Measurements from ENCODE around the gene SRGN.

SRGN gene

GRCh38 chr10:69080226-69080625, 7.7 kb upstream of the SRGN start:
- Histone ChIP-seq H3K9me3 (ENCODE audit: low read length) (no peaks in the 10 kb centered on the region), H3K4me3 (ENCODE audit: low read depth, low read length, poor library complexity, severe bottlenecking) (no peak overlapping the region), H3K27ac (ENCODE audit: low read depth, low read length, poor library complexity, severe bottlenecking) (no peak overlapping the region), H3K27me3 (ENCODE audit: insufficient read depth, low read length) (no peaks in the 10 kb centered on the region), H3K4me2 (ENCODE audit: low read length) (no peak overlapping the region), H4K20me1 (ENCODE audit: insufficient read depth, low read length) (no peaks in the 10 kb centered on the region), H3K79me2 (ENCODE audit: insufficient read depth, low read length) (no peaks in the 10 kb centered on the region), H3K9me2 (ENCODE audit: low read depth, low read length) (no peaks in the 10 kb centered on the region), H3K4me1 (ENCODE audit: insufficient read depth, low read length, severe bottlenecking) (peaks cover 4% of the 10 kb centered on the region), H3K9ac (ENCODE audit: low read length) (no peak overlapping the region), H3F3A (ENCODE audit: insufficient read depth, low read length) (0 out of 2 replicates have a peak, but pooled peaks cover 5% of the 10 kb centered on the region), H2AFZ (ENCODE audit: low read length) (no peak overlapping the region), H3K36me3 (ENCODE audit: insufficient read depth, low read length) (no peaks in the 10 kb centered on the region)
- no peak for TF ChIP-seq EZH2 (IDR thresholded peaks at IDR 0.05; ENCODE audit: borderline replicate concordance, low read length)
- TF ChIP-seq, protein P1, sequence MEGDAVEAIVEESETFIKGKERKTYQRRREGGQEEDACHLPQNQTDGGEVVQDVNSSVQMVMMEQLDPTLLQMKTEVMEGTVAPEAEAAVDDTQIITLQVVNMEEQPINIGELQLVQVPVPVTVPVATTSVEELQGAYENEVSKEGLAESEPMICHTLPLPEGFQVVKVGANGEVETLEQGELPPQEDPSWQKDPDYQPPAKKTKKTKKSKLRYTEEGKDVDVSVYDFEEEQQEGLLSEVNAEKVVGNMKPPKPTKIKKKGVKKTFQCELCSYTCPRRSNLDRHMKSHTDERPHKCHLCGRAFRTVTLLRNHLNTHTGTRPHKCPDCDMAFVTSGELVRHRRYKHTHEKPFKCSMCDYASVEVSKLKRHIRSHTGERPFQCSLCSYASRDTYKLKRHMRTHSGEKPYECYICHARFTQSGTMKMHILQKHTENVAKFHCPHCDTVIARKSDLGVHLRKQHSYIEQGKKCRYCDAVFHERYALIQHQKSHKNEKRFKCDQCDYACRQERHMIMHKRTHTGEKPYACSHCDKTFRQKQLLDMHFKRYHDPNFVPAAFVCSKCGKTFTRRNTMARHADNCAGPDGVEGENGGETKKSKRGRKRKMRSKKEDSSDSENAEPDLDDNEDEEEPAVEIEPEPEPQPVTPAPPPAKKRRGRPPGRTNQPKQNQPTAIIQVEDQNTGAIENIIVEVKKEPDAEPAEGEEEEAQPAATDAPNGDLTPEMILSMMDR (IDR thresholded peaks at IDR 0.05; ENCODE audit: low read length) = no peak

DNA sequence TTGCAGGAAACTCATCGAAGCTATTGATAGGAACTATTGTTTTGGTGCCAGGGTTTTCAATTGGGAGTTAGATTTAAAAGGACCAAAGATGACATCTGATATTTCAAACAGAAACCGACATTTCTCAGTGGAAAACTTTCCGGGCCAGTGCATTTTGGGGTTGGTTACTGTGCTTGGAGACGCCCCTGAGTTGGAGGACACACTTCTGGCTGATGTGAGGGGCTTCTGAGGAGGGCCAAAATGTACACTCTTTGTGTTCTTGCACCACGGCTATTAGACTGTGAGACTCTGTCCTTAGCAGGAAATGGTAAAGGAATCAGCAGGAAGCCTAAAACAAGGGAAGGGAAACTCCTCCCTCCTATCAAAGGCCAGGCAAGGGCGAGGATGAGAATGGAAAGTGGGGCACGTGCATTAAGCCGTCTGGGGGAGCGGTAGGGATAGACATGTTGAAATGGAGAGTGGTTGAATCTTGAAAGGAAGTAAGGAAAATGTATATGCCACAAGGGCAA, 1.8 kb upstream of the SRGN start:
- H3K4me3 ChIP-seq (ENCODE audit: low read depth, low read length, poor library complexity, severe bottlenecking) = no peak overlapping the region

GRCh38 chr10:69088471-69088769, 517 bp downstream of the SRGN start:
- Histone ChIP-seq H3K9ac (ENCODE audit: low read length) (peak overlapping the region; percentile 81), H3K36me3 (ENCODE audit: insufficient read depth, low read length) (no peaks in the 10 kb centered on the region), H4K20me1 (ENCODE audit: insufficient read depth, low read length) (no peaks in the 10 kb centered on the region), H3K4me1 (ENCODE audit: insufficient read depth, low read length, severe bottlenecking) (peaks cover 62% of the 10 kb centered on the region), H3K79me2 (ENCODE audit: insufficient read depth, low read length) (peaks cover 10% of the 10 kb centered on the region; the same call in 1 of the 2 replicates), H3K27me3 (ENCODE audit: insufficient read depth, low read length) (no peaks in the 10 kb centered on the region), H2AFZ (ENCODE audit: low read length) (peak overlapping the region; percentile 32; the same call in 1 of the 2 replicates), H3K4me3 (ENCODE audit: low read depth, low read length, poor library complexity, severe bottlenecking) (peak overlapping the region; percentile 72), H3F3A (ENCODE audit: insufficient read depth, low read length) (peaks cover 12% of the 10 kb centered on the region), H3K9me2 (ENCODE audit: low read depth, low read length) (no peaks in the 10 kb centered on the region), H3K9me3 (ENCODE audit: low read length) (no peaks in the 10 kb centered on the region), H3K27ac (ENCODE audit: low read depth, low read length, poor library complexity, severe bottlenecking) (peak overlapping the region; percentile 94), H3K4me2 (ENCODE audit: low read length) (peak overlapping the region; percentile 98)
- no peak for TF ChIP-seq EZH2 (IDR thresholded peaks at IDR 0.05; ENCODE audit: borderline replicate concordance, low read length)
- TF ChIP-seq, protein P1 (IDR thresholded peaks at IDR 0.05; ENCODE audit: low read length) = no peak

More for the DNA sequence above, 1.8 kb upstream of the SRGN start:
- Histone ChIP-seq H3K36me3 (ENCODE audit: insufficient read depth, low read length) (no peaks in the 10 kb centered on the region), H3K4me2 (ENCODE audit: low read length) (peak overlapping the region; percentile 19), H2AFZ (ENCODE audit: low read length) (peak overlapping the region; percentile 40; the same call in 1 of the 2 replicates), H3K27ac (ENCODE audit: low read depth, low read length, poor library complexity, severe bottlenecking) (peak overlapping the region; percentile 38), H4K20me1 (ENCODE audit: insufficient read depth, low read length) (no peaks in the 10 kb centered on the region), H3K9me3 (ENCODE audit: low read length) (no peaks in the 10 kb centered on the region), H3K79me2 (ENCODE audit: insufficient read depth, low read length) (peaks cover 10% of the 10 kb centered on the region; the same call in 1 of the 2 replicates), H3K27me3 (ENCODE audit: insufficient read depth, low read length) (no peaks in the 10 kb centered on the region), H3F3A (ENCODE audit: insufficient read depth, low read length) (peaks cover 12% of the 10 kb centered on the region), H3K9me2 (ENCODE audit: low read depth, low read length) (no peaks in the 10 kb centered on the region), H3K9ac (ENCODE audit: low read length) (no peak overlapping the region; the same call in 1 of the 2 replicates), H3K4me1 (ENCODE audit: insufficient read depth, low read length, severe bottlenecking) (peaks cover 54% of the 10 kb centered on the region)
- TF ChIP-seq, protein P1 (IDR thresholded peaks at IDR 0.05; ENCODE audit: low read length) = no peak
- TF ChIP-seq EZH2 (IDR thresholded peaks at IDR 0.05; ENCODE audit: borderline replicate concordance, low read length) = no peak
